ENCODE data around the gene PABPC4L.
"Not testable (repeated sequence)": the region's sequence is repeated elsewhere in the genome, so short reads cannot be mapped to it uniquely, and the experiment has no call there.

The PABPC4L gene

DNA sequence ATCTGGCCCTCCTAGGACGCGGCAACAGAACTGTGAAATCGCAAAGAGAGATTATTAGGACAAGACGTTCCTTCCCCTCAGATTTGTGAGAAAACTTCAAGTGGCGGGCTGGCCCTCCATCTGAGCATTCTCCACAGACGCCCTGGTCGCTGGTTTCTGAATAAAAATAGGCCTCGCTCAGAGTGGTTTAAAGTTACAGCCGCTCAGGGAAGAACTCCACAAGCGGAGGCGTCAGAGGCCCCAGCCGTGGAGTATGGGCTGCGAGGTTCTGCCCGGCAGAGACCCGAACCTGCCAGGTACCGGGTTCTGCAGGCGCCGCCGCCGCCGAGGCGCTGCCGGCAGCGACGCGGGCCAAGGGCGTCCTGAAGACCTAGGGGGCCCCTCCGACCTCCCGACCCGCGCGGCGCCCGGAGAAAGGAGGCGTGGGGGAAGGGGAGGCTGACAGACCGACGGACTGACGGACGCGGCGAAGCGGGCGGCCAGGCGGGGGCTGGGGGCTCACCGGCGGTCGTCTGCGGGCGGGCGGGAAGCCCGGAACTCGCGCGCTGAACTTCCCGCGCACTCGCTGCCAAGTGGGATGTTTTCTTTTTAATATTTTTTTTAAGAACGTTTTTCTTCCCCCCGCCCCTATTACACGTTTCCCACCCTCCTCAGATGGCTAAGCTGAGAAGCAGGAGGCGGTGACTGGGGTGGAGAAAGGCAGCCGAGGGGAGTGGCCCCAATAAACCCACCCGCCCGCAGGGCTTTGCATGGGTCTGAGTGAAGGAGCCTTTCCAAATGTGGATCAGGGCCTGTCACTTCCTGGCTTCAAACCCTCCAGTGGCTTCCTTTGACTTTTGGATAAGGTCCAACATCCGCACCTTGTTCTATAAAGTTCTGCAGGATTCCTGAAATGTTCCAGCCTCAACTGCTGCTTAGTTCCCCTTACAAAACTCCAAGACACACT, at the start of gene PABPC4L:
PABPC4L (minus strand) TSS at position 574 of the 946 bp plus-strand sequence. CDS start 770 bp downstream, outside the sequence.
- DNase-seq = no peak

DNA sequence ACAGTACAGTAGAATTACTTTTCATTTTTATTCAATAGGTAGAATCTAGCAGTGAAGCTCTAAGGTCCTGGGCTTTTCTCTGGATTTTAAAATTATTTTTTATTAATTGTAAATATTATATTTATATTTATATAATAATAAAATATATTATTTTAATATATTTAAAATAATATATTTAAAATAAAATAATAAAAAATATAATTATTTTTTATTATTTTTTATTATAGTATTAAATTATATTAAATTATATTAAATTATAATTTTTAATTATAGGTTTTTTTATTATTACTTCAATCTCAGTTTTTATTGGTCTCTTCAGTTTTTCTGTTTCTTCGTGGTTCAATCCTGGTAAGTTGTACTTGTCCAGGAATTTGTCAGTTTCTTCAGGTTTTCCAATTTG, 49.7 kb upstream of the PABPC4L start:
- no peak for DNase-seq

DNA sequence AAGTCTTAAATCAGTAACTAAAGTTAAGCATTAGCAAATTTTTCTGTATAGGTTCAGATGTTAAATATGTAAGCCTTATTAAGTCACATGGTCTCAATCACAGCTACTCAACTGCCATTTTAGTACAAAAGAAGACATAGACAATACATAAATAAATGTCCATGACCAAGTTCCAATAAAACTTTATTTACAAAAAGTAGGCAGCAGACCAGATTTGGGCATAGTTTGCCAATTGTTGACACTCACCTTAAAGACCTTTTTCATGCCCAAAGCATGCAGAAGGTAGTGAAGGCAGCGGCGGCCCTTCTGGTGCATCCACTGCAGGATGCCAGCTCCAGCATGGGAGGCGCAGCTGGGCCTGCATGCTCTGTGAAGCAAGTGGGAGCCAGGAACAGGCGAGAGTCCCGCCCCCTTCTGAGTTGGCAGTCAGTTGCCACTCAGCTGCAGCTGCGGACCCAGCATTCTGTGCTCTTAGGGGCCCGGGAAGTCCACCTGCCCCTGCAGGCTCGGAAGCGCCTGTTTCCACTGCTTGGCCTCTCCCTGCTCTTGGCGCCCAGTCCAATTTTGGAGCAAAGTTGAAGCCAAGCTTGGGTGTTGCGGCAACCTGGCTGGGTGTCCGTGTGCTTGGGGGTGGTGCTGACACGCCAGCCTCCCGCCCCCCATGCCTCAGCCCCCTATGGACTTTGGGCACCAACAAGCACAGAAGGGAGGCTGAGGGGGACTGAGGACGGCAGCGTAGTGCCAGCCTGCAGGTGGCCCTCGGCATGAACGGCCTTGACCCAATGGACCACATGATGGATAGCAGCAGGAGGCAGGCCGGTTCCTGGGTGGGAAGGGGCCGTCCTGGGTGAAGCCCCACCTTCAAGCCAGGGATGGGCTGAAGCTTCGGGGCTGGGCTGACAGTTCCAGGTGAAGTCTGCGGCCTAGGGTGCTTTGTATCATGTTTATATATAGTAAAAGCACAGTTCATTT, 42.4 kb upstream of the PABPC4L start:
- no peak for DNase-seq

DNA sequence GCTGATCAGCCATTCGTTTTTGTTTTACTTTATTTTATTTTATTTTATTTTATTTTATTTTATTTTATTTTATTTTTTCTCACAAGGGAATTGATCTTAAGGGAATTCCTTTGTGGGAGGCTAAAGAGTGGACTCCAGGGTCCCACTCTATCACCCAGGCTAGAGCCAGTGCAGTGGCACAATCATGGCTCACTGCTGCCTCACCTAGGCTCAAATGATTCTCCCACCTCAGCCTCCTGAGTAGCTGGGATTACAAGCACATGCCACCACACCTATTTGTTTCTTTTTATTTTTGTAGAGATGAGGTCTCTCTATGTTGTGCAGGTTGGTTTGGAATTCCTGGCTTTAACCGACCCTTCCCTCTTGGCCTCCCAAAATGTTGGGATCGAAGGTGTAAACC, 17.5 kb upstream of the PABPC4L start:
- no peak for DNase-seq

DNA sequence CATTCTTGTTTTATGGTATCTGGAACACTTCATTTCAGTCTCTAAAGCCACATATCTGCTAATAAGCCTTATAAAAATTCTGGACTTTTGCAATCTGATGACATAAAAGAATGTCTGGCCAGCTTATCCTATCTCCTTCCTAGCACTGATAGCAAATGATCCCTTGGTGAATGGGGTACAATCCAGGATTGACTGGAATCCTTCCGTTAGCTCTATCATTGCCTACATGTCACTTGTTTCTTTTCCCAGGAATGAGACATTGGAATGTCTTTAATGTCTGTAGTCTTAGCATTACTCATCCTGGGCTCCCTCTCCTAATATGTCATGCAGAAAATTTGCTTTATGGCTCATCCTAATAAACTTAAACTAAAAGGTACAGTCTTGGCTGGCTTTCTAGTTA, 14.8 kb upstream of the PABPC4L start:
- DNase-seq = no peak

DNA sequence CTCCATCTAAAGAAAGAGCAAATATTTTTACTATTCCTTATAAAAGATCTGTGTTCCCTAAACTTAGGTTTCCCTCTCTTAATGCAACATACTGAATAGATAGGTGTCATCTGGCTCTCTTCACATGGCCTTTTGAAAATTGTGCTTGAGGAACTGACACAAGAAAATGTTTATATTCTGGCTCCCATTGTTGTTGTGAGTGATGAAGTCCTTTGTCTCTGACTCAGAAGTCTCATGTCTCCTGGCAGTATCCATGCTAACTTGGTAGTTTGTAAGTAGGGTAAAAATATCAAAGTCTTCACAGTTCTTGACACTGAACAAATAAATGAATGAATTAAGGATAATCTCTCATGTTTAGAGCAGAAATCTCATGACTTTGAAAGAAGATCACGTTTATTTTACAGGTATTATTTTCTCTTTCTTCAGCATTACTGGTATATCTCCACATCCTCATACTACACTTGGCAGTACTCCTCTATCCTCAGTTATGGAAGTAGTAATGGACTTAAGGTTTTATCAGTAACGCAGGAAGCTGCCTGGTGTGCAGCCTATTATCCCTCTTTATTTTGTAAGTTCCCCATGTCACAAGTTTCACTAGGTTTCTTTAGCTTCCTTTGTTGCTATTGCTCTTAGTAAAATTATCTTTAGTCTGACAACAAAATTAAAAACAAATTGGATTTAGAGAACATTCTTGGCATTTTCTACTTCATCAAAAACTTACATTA, 14.2 kb upstream of the PABPC4L start:
- no peak for DNase-seq

DNA sequence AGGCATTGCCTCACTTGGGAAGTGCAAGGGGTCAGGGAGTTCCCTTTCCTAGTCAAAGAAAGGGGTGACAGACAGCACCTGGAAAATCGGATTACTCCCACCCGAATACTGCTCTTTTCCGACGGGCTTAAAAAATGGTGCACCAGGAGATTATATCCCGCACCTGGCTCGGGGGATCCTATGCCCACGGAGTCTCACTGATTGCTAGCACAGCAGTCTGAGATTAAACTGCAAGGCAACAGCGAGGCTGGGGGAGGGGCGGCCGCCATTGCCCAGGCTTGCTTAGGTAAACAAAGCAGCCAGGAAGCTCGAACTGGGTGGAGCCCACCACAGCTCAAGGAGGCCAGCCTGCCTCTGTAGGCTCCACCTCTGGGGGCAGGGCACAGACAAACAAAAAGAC, 6.4 kb upstream of the PABPC4L start:
- not testable (repeated sequence) for DNase-seq

DNA sequence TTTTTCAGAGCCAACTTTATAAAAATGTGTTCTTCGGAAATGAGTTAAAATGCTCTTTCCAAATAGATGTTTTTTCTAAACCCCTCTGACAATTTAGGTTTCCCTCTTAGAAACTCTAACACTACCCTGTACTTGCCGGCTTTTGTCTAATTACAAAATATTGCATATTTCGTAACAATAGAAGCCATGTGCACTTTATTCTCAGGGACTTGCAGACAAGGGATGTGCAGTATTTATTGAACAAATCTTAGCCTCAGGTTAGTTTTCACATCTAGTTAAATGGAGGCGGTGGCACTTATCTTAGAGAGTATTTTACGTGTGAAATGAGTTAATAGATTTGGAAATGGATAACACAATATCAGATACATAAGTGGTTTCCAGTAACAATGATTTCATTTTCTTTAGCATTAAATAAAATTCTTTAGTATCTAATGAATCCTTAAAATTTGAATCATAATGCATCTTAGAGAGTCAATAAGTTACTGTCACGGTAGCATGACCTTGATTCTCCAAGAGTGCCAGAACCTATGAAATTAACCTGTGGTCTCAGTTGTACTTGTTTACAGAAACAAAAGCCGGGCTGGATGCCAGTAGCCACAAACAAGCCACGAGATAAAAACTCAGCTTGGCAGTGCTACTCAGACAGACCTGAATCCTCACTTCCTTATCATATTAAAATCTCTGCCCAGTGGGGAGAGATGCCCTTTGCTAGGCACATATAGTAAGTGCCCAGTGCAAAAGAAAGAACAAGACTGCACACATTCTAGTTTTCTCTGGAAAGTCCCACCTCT, 772 bp upstream of the PABPC4L start:
- no peak for DNase-seq

DNA sequence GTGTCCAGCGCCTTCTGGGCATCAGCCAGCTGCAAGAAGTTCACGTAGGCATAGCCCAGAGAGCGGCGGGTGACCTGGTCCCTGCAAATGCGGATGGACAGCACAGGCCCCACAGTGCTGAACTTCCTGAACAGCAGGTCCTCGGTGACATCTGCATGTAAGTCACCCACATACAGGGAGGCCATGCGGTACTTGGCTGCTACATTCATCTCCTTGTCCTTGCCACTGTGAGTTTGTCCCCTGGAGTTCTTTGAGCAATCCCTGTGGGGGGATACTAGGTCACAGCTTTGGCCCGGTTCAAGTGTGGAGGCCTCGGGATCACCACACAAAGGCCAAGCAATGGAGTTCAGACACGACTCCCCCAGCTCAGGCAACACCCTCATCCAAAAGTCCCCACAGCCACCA, 776 bp downstream of the PABPC4L start:
- DNase-seq = no peak

DNA sequence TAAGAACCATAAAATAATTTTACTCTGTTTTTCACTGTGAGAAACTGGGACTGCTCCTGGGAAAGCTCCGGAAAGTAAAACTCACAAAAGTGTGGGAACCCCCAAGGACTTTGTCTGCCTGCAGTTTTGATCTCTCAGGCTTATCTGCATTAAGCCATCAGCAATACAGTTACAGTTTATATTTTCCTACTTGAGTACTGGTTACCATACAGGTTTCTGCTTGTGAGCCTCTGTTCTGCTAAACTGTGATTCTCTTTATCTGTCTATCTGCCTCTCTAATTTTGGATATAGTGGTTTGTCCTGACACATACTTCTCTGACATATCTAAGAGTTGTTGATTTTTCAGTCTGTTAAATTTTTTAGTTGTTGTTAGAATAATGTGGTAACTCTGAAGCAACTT, 11.6 kb downstream of the PABPC4L start:
- DNase-seq = no peak

DNA sequence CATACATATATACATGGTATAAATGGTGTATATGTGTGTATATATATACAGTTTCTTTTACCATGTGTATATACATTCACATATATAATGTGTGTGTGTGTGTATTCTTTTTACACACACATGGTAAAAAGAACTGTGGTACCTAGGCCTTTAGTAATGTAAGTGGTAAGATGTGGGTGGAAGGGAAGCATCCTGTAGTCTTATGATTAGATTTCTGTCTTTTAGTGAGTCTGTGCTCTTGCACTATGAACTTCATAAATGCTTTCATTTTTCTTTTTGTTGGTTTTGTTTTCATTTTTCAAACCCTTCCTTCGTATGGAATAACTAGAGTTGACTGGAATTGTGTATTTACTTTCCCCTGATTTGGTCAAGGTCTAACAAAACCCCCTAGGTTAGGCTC, 12.1 kb downstream of the PABPC4L start:
- DNase-seq = no peak

DNA sequence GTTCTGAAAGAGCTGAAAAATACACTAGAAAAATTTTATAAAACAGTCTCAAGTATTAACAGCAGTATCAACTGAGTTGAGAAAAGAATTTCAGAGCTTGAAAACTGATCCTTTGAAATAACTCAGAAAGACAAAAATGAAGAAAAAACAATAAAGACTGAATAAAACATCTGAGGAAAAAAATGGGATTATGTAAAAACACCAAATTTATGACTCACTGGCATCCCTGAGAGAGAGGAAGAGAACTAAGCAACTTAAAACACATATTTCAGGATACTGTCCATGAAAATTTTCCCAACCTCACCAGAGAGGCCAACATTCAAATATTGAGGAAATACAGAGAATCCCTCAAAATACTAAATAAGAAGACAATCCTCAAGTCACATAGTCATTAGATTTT, 22.9 kb downstream of the PABPC4L start:
- DNase-seq = no peak

DNA sequence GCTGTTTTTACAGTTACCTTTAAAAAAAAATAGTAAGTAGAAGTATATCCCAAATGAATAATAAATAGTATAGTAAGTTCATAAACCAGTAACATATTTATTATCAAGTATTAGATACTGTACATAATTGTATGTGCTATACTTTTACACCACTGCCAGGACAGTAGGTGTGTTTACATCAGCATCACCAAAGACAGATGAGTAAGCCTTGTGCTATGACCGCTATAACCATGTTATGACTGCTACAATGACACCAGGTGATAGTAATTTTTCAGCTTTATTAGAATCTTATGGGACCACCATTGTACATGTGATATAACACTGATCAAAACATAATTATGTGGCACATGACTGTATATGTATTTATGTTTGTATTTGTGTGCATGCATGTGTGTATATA, 27.3 kb downstream of the PABPC4L start:
- no peak for DNase-seq

DNA sequence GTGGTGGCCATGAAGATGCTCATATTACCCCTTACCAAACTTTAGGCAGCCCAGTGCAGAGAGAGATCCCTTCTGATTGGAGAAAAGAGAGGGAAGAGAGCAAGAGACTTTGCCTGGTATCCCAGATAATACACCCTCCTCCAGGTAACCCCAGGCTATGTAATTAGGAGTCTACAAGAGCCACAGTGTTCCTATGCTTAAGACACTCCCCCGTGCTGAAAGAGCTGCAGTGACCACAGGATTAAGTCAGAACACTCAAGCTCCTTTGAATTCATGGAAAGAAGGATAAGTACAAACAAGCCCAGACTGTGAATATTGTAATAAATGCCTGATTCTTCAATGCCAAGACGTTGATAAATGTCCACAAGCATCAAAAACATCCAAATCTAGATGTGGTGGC, 41.4 kb downstream of the PABPC4L start:
- DNase-seq = no peak

DNA sequence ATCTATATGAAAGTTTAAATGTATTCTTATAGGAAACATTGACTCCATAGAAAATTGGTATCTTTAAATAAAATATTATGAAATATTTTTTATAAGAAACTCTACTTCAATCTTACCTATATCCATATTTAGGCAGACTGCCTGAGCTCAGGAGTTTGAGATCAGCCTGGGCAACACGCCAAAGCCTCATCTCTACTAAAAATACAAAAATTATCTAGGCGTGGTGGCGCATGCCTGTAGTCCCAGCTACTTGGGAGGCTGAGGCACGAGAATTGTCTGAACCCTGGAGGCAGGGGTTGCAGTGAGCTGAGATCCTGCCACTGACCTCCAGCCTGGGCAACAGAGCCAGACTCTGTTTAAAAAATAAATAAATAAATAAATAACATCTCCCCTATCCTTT, 47.5 kb downstream of the PABPC4L start:
- DNase-seq = no peak

DNA sequence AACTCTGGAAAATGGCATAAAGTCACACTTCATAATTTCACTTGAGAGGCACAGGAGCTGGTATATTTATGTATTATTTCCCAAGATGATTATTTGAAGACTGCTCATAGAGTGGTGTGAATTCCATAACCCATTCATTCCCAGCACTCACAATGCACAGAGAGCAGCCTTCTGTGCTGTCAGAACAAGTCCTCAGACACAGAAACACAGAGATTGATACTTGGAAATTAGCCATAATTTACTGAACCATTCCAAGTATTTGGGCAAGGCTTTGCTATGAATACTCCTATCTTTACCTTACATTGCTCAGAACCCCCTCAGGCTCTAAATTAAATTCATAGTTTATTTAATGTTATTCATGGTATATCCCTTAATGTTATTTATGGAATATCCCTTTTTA, 53.6 kb downstream of the PABPC4L start:
- no peak for DNase-seq
